Ishikawa (cell line): Measurements from ENCODE around the gene MEDAG.

Source experiments
- CEBPB ChIP-seq: IDR thresholded peaks from 2 replicates; pipeline ENCODE4 v1.6.1; 2012
- EP300 ChIP-seq: IDR thresholded peaks from 2 replicates; pipeline ENCODE4 v1.6.1; 2012; ENCODE audit warnings: borderline replicate concordance
- RAD21 ChIP-seq: IDR thresholded peaks from 2 replicates; pipeline ENCODE4 v1.6.1; 2012; ENCODE audit warnings: low read depth

- TF ChIP-seq EP300: no peak
- TF ChIP-seq RAD21: no peak
- TF ChIP-seq CEBPB: no peak
Measured at GRCh38 chr13:30957258-30957943, 51.3 kb downstream of the MEDAG start.
